IMR-90 (cell line): ENCODE results near the gene SLC4A4. TPM values are rescaled to one million over a fixed set of nuclear protein-coding genes. Genes with fewer than 3 reads are reported as not detected.

Experiments used
- ATAC-seq: fragments of 200-7000 bp; cut with Tn5 transposase; 2 replicates; pipeline ENCODE4 v1.9.1; 2020; ENCODE audit warnings: low read depth, mild to moderate bottlenecking, moderate library complexity
- BruUV-seq: library from RNA; stranded (reverse); fragments of 400-500 nt; replicated peaks from 2 replicates; lab custom pipeline; 2021; lab: Mats Ljungman, UMichigan
- CTCF ChIA-PET: fragments of 300-600 bp; formaldehyde crosslinking; extraction: SDS; loops from one replicate; lab custom pipeline; 2021; ENCODE audit warnings: antibody characterized with exemption; lab: Yijun Ruan, JAX
- POLR2A ChIA-PET: fragments of 300-600 bp; sonication (Branson Sonifier 250); formaldehyde crosslinking; loops from one replicate; lab custom pipeline; 2022; ENCODE audit warnings: antibody characterized with exemption; ENCODE audit not compliant: unreplicated experiment; lab: Charles Lee
- DNase-seq: peaks from one replicate; pipeline ENCODE4 v3.0.0; 2013
- H2AFZ ChIP-seq: replicated peaks from 2 replicates; pipeline ENCODE3; 2013; ENCODE audit warnings: low read length, mild to moderate bottlenecking; ENCODE audit not compliant: poor library complexity
- H2AK5ac ChIP-seq: 2 replicates; pipeline ENCODE4 v1.6.1; 2013; ENCODE audit warnings: low read depth, low read length, inconsistent platforms
- H2AK9ac ChIP-seq: replicated peaks from 2 replicates; pipeline ENCODE3; 2013; ENCODE audit warnings: mild to moderate bottlenecking, low read depth, low read length, moderate library complexity; ENCODE audit not compliant: poor library complexity
- H2BK120ac ChIP-seq: 2 replicates; pipeline ENCODE4 v1.6.1; 2013; ENCODE audit warnings: low read depth, low read length, inconsistent platforms
- H2BK15ac ChIP-seq: 3 replicates; pipeline ENCODE4 v1.6.1; 2013; ENCODE audit warnings: low read depth, low read length, inconsistent platforms
- H2BK20ac ChIP-seq: 2 replicates; pipeline ENCODE4 v1.6.1; 2013; ENCODE audit warnings: low read depth, mild to moderate bottlenecking, inconsistent platforms, low read length, moderate library complexity
- H2BK5ac ChIP-seq: 2 replicates; pipeline ENCODE4 v1.6.1; 2013; ENCODE audit warnings: mild to moderate bottlenecking, low read depth, low read length, inconsistent platforms; ENCODE audit not compliant: poor library complexity, severe bottlenecking
- H3K14ac ChIP-seq: replicated peaks from 2 replicates; pipeline ENCODE4 v1.6.1; 2013; ENCODE audit warnings: low read depth, low read length, inconsistent platforms
- H3K18ac ChIP-seq: 2 replicates; pipeline ENCODE4 v1.6.1; 2013; ENCODE audit warnings: low read depth, low read length, control low read depth
- H3K23ac ChIP-seq: 2 replicates; pipeline ENCODE4 v1.6.1; 2013; ENCODE audit warnings: low read depth, low read length, inconsistent platforms
- H3K27ac ChIP-seq: 2 replicates; pipeline ENCODE4 v1.5.1; 2013; ENCODE audit warnings: mild to moderate bottlenecking, control low read depth, low read length; ENCODE audit not compliant: insufficient read depth
- H3K27me3 ChIP-seq: 2 replicates; pipeline ENCODE4 v1.6.1; 2013; ENCODE audit warnings: low read length; ENCODE audit not compliant: control insufficient read depth, insufficient read depth
- H3K36me3 ChIP-seq: 2 replicates; pipeline ENCODE4 v1.6.1; 2013; ENCODE audit warnings: low read length, mixed read lengths; ENCODE audit not compliant: control insufficient read depth, insufficient read depth
- H3K4ac ChIP-seq: 2 replicates; pipeline ENCODE4 v1.6.1; 2013; ENCODE audit warnings: low read depth, low read length, inconsistent platforms
- H3K4me1 ChIP-seq: 2 replicates; pipeline ENCODE4 v1.6.1; 2013; ENCODE audit warnings: low read length, mixed read lengths; ENCODE audit not compliant: control insufficient read depth, insufficient read depth
- H3K4me2 ChIP-seq: 2 replicates; pipeline ENCODE4 v1.6.1; 2013; ENCODE audit warnings: low read depth, mild to moderate bottlenecking, control low read depth, low read length, moderate library complexity
- H3K4me3 ChIP-seq: 2 replicates; pipeline ENCODE4 v1.5.1; 2013; ENCODE audit warnings: low read depth, mild to moderate bottlenecking, control low read depth, low read length, moderate library complexity; ENCODE audit not compliant: insufficient read depth
- H3K56ac ChIP-seq: 2 replicates; pipeline ENCODE4 v1.6.1; 2013; ENCODE audit warnings: low read length, inconsistent platforms; ENCODE audit not compliant: insufficient read depth; ENCODE audit errors: extremely low read depth
- H3K79me1 ChIP-seq, 2 experiments: 2 replicates each; pipeline ENCODE4 v1.6.1; 2013; ENCODE audit warnings: low read length in 2 of 2, inconsistent platforms in 1 of 2, low read depth in 1 of 2
- H3K9ac ChIP-seq: 2 replicates; pipeline ENCODE4 v1.6.1; 2013; ENCODE audit warnings: low read depth, low read length, control low read depth
- H3K9me1 ChIP-seq: 2 replicates; pipeline ENCODE4 v1.6.1; 2013; ENCODE audit warnings: low read length, inconsistent platforms; ENCODE audit not compliant: insufficient read depth
- H3K9me3 ChIP-seq: 2 replicates; pipeline ENCODE4 v1.6.1; 2013; ENCODE audit warnings: low read length; ENCODE audit not compliant: control insufficient read depth, insufficient read depth
- H4K20me1 ChIP-seq: 2 replicates; pipeline ENCODE4 v1.6.1; 2013; ENCODE audit warnings: low read length, inconsistent platforms; ENCODE audit not compliant: insufficient read depth
- H4K5ac ChIP-seq: 2 replicates; pipeline ENCODE4 v1.6.1; 2013; ENCODE audit warnings: mild to moderate bottlenecking, low read depth, low read length, control low read depth
- H4K8ac ChIP-seq, 2 experiments: 2 replicates each; pipeline ENCODE4 v1.6.1; 2013; ENCODE audit warnings: low read depth in 2 of 2, low read length in 2 of 2, control low read depth in 1 of 2, inconsistent platforms in 1 of 2
- H4K91ac ChIP-seq: 2 replicates; pipeline ENCODE4 v1.6.1; 2013; ENCODE audit warnings: low read depth, low read length, inconsistent platforms; ENCODE audit not compliant: insufficient read depth
- BHLHE40 ChIP-seq: fragments of 150-350 bp; IDR thresholded peaks from 2 replicates; pipeline ENCODE4 v1.6.1; 2016; ENCODE audit warnings: mild to moderate bottlenecking, low read depth, low read length
- CHD1 ChIP-seq: IDR thresholded peaks from 2 replicates; pipeline ENCODE4 v1.6.1; 2012; ENCODE audit warnings: low read depth, low read length, improper control_type of control experiment
- FOS ChIP-seq: fragments of 150-350 bp; IDR thresholded peaks from 2 replicates; pipeline ENCODE4 v1.6.1; 2016; ENCODE audit warnings: low read depth, low read length
- MAFK ChIP-seq: IDR thresholded peaks from 2 replicates; pipeline ENCODE4 v1.6.1; 2012; ENCODE audit warnings: low read depth, low read length, improper control_type of control experiment
- NFE2L2 ChIP-seq: fragments of 150-350 bp; IDR thresholded peaks from 2 replicates; pipeline ENCODE4 v1.6.1; 2016; ENCODE audit warnings: low read depth, mild to moderate bottlenecking, low read length
- RAD21 ChIP-seq: IDR thresholded peaks from 2 replicates; pipeline ENCODE4 v1.6.1; 2012; ENCODE audit warnings: low read length, improper control_type of control experiment
- RCOR1 ChIP-seq: IDR thresholded peaks from 2 replicates; pipeline ENCODE4 v1.6.1; 2012; ENCODE audit warnings: mild to moderate bottlenecking, low read length, improper control_type of control experiment; ENCODE audit not compliant: insufficient replicate concordance
- RFX5 ChIP-seq: IDR thresholded peaks from 2 replicates; pipeline ENCODE4 v1.8.0; 2012; ENCODE audit warnings: low read depth, mild to moderate bottlenecking, low read length, moderate library complexity
- SMC3 ChIP-seq: fragments of 150-350 bp; IDR thresholded peaks from 2 replicates; pipeline ENCODE4 v1.6.1; 2016; ENCODE audit warnings: low read depth, mild to moderate bottlenecking, antibody characterized with exemption, low read length, moderate library complexity
- WGBS, 2 experiments: methylation state at CpG; one replicate each; pipeline versions ENCODE4 v1.1.5 to v1.1.7; 2013; ENCODE audit warnings: missing lambda C conversion rate in 2 of 2; ENCODE audit not compliant: insufficient read length in 1 of 2; ENCODE audit errors: extremely low coverage in 2 of 2; 5-methylcytosine and 5-hydroxymethylcytosine counted together
- dilution Hi-C: fragments of 300-500 bp; cut with HindIII; formaldehyde crosslinking; loops from one replicate; pipeline ENCODE4 v1.14.3; 2018; ENCODE audit warnings: low sequenced_read_pairs; ENCODE audit not compliant: unreplicated experiment
- in situ Hi-C: fragments of 300-500 bp; cut with MboI; formaldehyde crosslinking; loops from 3 replicates; pipeline ENCODE4 v1.14.3; 2019; ENCODE audit warnings: low sequenced_read_pairs, inconsistent platforms, mixed read lengths
- intact Hi-C: fragments of 100-400 bp; cut with micrococcal nuclease; formaldehyde crosslinking; loops from 2 replicates; pipeline ENCODE4 v1.10.0; 2022
- polyA plus RNA-seq, 3 experiments: library from polyadenylated mRNA; depleted of rRNA; stranded (reverse); fragments of >200 nt; gene quantifications; 2 replicates each; pipeline ENCODE4 v1.2.3, GENCODE V29; 2012; ENCODE audit warnings: low replicate concordance in 1 of 3
- total RNA-seq: library from RNA; depleted of rRNA; stranded (reverse); fragments of >200 nt; gene quantifications from 2 replicates; pipeline ENCODE4 v1.2.3, GENCODE V29; 2012
- TF ChIP-seq, protein P1 (sequence below): fragments of 150-350 bp; IDR thresholded peaks from 2 replicates; pipeline ENCODE4 v1.6.1; 2016; ENCODE audit warnings: low read depth, mild to moderate bottlenecking, low read length, moderate library complexity, borderline replicate concordance
- TF ChIP-seq, protein P2 (sequence below): fragments of 150-350 bp; IDR thresholded peaks from 2 replicates; pipeline ENCODE4 v1.6.1; 2017; ENCODE audit warnings: mild to moderate bottlenecking, antibody characterized with exemption, low read length, low read depth

The SLC4A4 gene
- total and polyA plus RNA-seq, 2 of the 4 experiments (the other 2 are of a cell fraction): 5.6 to 16.8 TPM

GRCh38 chr4:71532407-71532806 lies 193.6 kb downstream of the SLC4A4 start:
- BruUV-seq: no TSS peak
- Histone ChIP-seq H3K36me3 (peaks cover 11% of the 10 kb centered on the region), H3K27ac (no peak overlapping the region), H2BK15ac (no peak overlapping the region), H3K14ac (no peak overlapping the region), H3K27me3 (no peaks in the 10 kb centered on the region), H3K9ac (no peak overlapping the region), H3K9me3 (no peaks in the 10 kb centered on the region), H2AK5ac (no peak overlapping the region), H4K20me1 (no peaks in the 10 kb centered on the region), H3K4me1 (no peaks in the 10 kb centered on the region), H3K18ac (no peak overlapping the region), H4K8ac (no peak overlapping the region), H2AK9ac (no peak overlapping the region), H3K9me1 (no peaks in the 10 kb centered on the region), H4K5ac (no peak overlapping the region), H4K91ac (no peak overlapping the region), H3K79me1 (peaks cover 0 to 8% of the 10 kb centered on the region in 2 experiments; a peak in 3 of 4 replicates), H3K23ac (no peak overlapping the region), H2BK120ac (no peak overlapping the region), H3K4me2 (no peak overlapping the region), H3K56ac (no peak overlapping the region), H3K4ac (no peak overlapping the region), H3K4me3 (no peak overlapping the region), H2BK20ac (no peak overlapping the region), H2BK5ac (no peak overlapping the region), H2AFZ (no peak overlapping the region)
- dilution Hi-C loops: no loop called here
- TF ChIP-seq RCOR1 (no peak), CHD1 (no peak), BHLHE40 (no peak), RAD21 (no peak), MAFK (no peak), SMC3 (no peak), RFX5 (no peak), FOS (no peak), NFE2L2 (no peak)
- TF ChIP-seq, protein P1, sequence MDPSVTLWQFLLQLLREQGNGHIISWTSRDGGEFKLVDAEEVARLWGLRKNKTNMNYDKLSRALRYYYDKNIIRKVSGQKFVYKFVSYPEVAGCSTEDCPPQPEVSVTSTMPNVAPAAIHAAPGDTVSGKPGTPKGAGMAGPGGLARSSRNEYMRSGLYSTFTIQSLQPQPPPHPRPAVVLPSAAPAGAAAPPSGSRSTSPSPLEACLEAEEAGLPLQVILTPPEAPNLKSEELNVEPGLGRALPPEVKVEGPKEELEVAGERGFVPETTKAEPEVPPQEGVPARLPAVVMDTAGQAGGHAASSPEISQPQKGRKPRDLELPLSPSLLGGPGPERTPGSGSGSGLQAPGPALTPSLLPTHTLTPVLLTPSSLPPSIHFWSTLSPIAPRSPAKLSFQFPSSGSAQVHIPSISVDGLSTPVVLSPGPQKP: no peak
- TF ChIP-seq, protein P2, sequence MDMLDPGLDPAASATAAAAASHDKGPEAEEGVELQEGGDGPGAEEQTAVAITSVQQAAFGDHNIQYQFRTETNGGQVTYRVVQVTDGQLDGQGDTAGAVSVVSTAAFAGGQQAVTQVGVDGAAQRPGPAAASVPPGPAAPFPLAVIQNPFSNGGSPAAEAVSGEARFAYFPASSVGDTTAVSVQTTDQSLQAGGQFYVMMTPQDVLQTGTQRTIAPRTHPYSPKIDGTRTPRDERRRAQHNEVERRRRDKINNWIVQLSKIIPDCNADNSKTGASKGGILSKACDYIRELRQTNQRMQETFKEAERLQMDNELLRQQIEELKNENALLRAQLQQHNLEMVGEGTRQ: no peak
- in situ Hi-C loops: no loop called here
- intact Hi-C loops: no loop called here
- no peak for ATAC-seq
- no peak for DNase-seq
- WGBS, 2 experiments: no CpG with 5 or more reads among the region's 1 CpG
- POLR2A ChIA-PET: no interaction called here
- CTCF ChIA-PET: interaction anchor here (0.6 kb wide), 1 partner anchor 442 kb away, joined by 5 read pairs; no protein-coding TSS in a partner anchor
